IMR-90 (cell line): Measurements from ENCODE around the gene CALHM1. TPM values are rescaled to one million over a fixed set of nuclear protein-coding genes. Genes with fewer than 3 reads are reported as not detected.

Experiments
- ATAC-seq: fragments of 200-7000 bp; cut with Tn5 transposase; 2 replicates; pipeline ENCODE4 v1.9.1; 2020; ENCODE audit warnings: low read depth, mild to moderate bottlenecking, moderate library complexity
- BruUV-seq: library from RNA; stranded (reverse); fragments of 400-500 nt; replicated peaks from 2 replicates; lab custom pipeline; 2021; lab: Mats Ljungman, UMichigan
- CTCF ChIA-PET: fragments of 300-600 bp; formaldehyde crosslinking; extraction: SDS; loops from one replicate; lab custom pipeline; 2021; ENCODE audit warnings: antibody characterized with exemption; lab: Yijun Ruan, JAX
- POLR2A ChIA-PET: fragments of 300-600 bp; sonication (Branson Sonifier 250); formaldehyde crosslinking; loops from one replicate; lab custom pipeline; 2022; ENCODE audit warnings: antibody characterized with exemption; ENCODE audit not compliant: unreplicated experiment; lab: Charles Lee
- DNase-seq: peaks from one replicate; pipeline ENCODE4 v3.0.0; 2013
- H2AFZ ChIP-seq: replicated peaks from 2 replicates; pipeline ENCODE3; 2013; ENCODE audit warnings: low read length, mild to moderate bottlenecking; ENCODE audit not compliant: poor library complexity
- H2AK5ac ChIP-seq: 2 replicates; pipeline ENCODE4 v1.6.1; 2013; ENCODE audit warnings: low read depth, low read length, inconsistent platforms
- H2AK9ac ChIP-seq: replicated peaks from 2 replicates; pipeline ENCODE3; 2013; ENCODE audit warnings: mild to moderate bottlenecking, low read depth, low read length, moderate library complexity; ENCODE audit not compliant: poor library complexity
- H2BK120ac ChIP-seq: 2 replicates; pipeline ENCODE4 v1.6.1; 2013; ENCODE audit warnings: low read depth, low read length, inconsistent platforms
- H2BK15ac ChIP-seq: 3 replicates; pipeline ENCODE4 v1.6.1; 2013; ENCODE audit warnings: low read depth, low read length, inconsistent platforms
- H2BK20ac ChIP-seq: 2 replicates; pipeline ENCODE4 v1.6.1; 2013; ENCODE audit warnings: low read depth, mild to moderate bottlenecking, inconsistent platforms, low read length, moderate library complexity
- H2BK5ac ChIP-seq: 2 replicates; pipeline ENCODE4 v1.6.1; 2013; ENCODE audit warnings: mild to moderate bottlenecking, low read depth, low read length, inconsistent platforms; ENCODE audit not compliant: poor library complexity, severe bottlenecking
- H3K14ac ChIP-seq: replicated peaks from 2 replicates; pipeline ENCODE4 v1.6.1; 2013; ENCODE audit warnings: low read depth, low read length, inconsistent platforms
- H3K18ac ChIP-seq: 2 replicates; pipeline ENCODE4 v1.6.1; 2013; ENCODE audit warnings: low read depth, low read length, control low read depth
- H3K23ac ChIP-seq: 2 replicates; pipeline ENCODE4 v1.6.1; 2013; ENCODE audit warnings: low read depth, low read length, inconsistent platforms
- H3K27ac ChIP-seq: 2 replicates; pipeline ENCODE4 v1.5.1; 2013; ENCODE audit warnings: mild to moderate bottlenecking, control low read depth, low read length; ENCODE audit not compliant: insufficient read depth
- H3K27me3 ChIP-seq: 2 replicates; pipeline ENCODE4 v1.6.1; 2013; ENCODE audit warnings: low read length; ENCODE audit not compliant: control insufficient read depth, insufficient read depth
- H3K36me3 ChIP-seq: 2 replicates; pipeline ENCODE4 v1.6.1; 2013; ENCODE audit warnings: low read length, mixed read lengths; ENCODE audit not compliant: control insufficient read depth, insufficient read depth
- H3K4ac ChIP-seq: 2 replicates; pipeline ENCODE4 v1.6.1; 2013; ENCODE audit warnings: low read depth, low read length, inconsistent platforms
- H3K4me1 ChIP-seq: 2 replicates; pipeline ENCODE4 v1.6.1; 2013; ENCODE audit warnings: low read length, mixed read lengths; ENCODE audit not compliant: control insufficient read depth, insufficient read depth
- H3K4me2 ChIP-seq: 2 replicates; pipeline ENCODE4 v1.6.1; 2013; ENCODE audit warnings: low read depth, mild to moderate bottlenecking, control low read depth, low read length, moderate library complexity
- H3K4me3 ChIP-seq: 2 replicates; pipeline ENCODE4 v1.5.1; 2013; ENCODE audit warnings: low read depth, mild to moderate bottlenecking, control low read depth, low read length, moderate library complexity; ENCODE audit not compliant: insufficient read depth
- H3K56ac ChIP-seq: 2 replicates; pipeline ENCODE4 v1.6.1; 2013; ENCODE audit warnings: low read length, inconsistent platforms; ENCODE audit not compliant: insufficient read depth; ENCODE audit errors: extremely low read depth
- H3K79me1 ChIP-seq, 2 experiments: 2 replicates each; pipeline ENCODE4 v1.6.1; 2013; ENCODE audit warnings: low read length in 2 of 2, inconsistent platforms in 1 of 2, low read depth in 1 of 2
- H3K9ac ChIP-seq: 2 replicates; pipeline ENCODE4 v1.6.1; 2013; ENCODE audit warnings: low read depth, low read length, control low read depth
- H3K9me1 ChIP-seq: 2 replicates; pipeline ENCODE4 v1.6.1; 2013; ENCODE audit warnings: low read length, inconsistent platforms; ENCODE audit not compliant: insufficient read depth
- H3K9me3 ChIP-seq: 2 replicates; pipeline ENCODE4 v1.6.1; 2013; ENCODE audit warnings: low read length; ENCODE audit not compliant: control insufficient read depth, insufficient read depth
- H4K20me1 ChIP-seq: 2 replicates; pipeline ENCODE4 v1.6.1; 2013; ENCODE audit warnings: low read length, inconsistent platforms; ENCODE audit not compliant: insufficient read depth
- H4K5ac ChIP-seq: 2 replicates; pipeline ENCODE4 v1.6.1; 2013; ENCODE audit warnings: mild to moderate bottlenecking, low read depth, low read length, control low read depth
- H4K8ac ChIP-seq, 2 experiments: 2 replicates each; pipeline ENCODE4 v1.6.1; 2013; ENCODE audit warnings: low read depth in 2 of 2, low read length in 2 of 2, control low read depth in 1 of 2, inconsistent platforms in 1 of 2
- H4K91ac ChIP-seq: 2 replicates; pipeline ENCODE4 v1.6.1; 2013; ENCODE audit warnings: low read depth, low read length, inconsistent platforms; ENCODE audit not compliant: insufficient read depth
- MAFK ChIP-seq: IDR thresholded peaks from 2 replicates; pipeline ENCODE4 v1.6.1; 2012; ENCODE audit warnings: low read depth, low read length, improper control_type of control experiment
- WGBS, 2 experiments: methylation state at CpG; one replicate each; pipeline versions ENCODE4 v1.1.5 to v1.1.7; 2013; ENCODE audit warnings: missing lambda C conversion rate in 2 of 2; ENCODE audit not compliant: insufficient read length in 1 of 2; ENCODE audit errors: extremely low coverage in 2 of 2; 5-methylcytosine and 5-hydroxymethylcytosine counted together
- dilution Hi-C: fragments of 300-500 bp; cut with HindIII; formaldehyde crosslinking; loops from one replicate; pipeline ENCODE4 v1.14.3; 2018; ENCODE audit warnings: low sequenced_read_pairs; ENCODE audit not compliant: unreplicated experiment
- in situ Hi-C: fragments of 300-500 bp; cut with MboI; formaldehyde crosslinking; loops from 3 replicates; pipeline ENCODE4 v1.14.3; 2019; ENCODE audit warnings: low sequenced_read_pairs, inconsistent platforms, mixed read lengths
- intact Hi-C: fragments of 100-400 bp; cut with micrococcal nuclease; formaldehyde crosslinking; loops from 2 replicates; pipeline ENCODE4 v1.10.0; 2022
- polyA plus RNA-seq, 3 experiments: library from polyadenylated mRNA; depleted of rRNA; stranded (reverse); fragments of >200 nt; gene quantifications; 2 replicates each; pipeline ENCODE4 v1.2.3, GENCODE V29; 2012; ENCODE audit warnings: low replicate concordance in 1 of 3
- total RNA-seq: library from RNA; depleted of rRNA; stranded (reverse); fragments of >200 nt; gene quantifications from 2 replicates; pipeline ENCODE4 v1.2.3, GENCODE V29; 2012

CALHM1 gene
- total and polyA plus RNA-seq, 2 of the 4 experiments (the other 2 are of a cell fraction): not detected

GRCh38 chr10:103498936-103499638 lies 40.4 kb upstream of the CALHM1 start:
- Histone ChIP-seq H4K20me1 (peaks cover 19% of the 10 kb centered on the region; the same call in 1 of the 2 replicates), H3K56ac (no peak overlapping the region), H3K4ac (no peak overlapping the region), H3K9me1 (no peaks in the 10 kb centered on the region), H2BK15ac (no peak overlapping the region), H3K36me3 (no peaks in the 10 kb centered on the region), H4K5ac (no peak overlapping the region), H3K79me1 (no peaks in the 10 kb centered on the region), H2BK5ac (no peak overlapping the region), H3K4me3 (no peak overlapping the region), H3K4me1 (peaks cover 4% of the 10 kb centered on the region), H3K9ac (no peak overlapping the region), H3K27me3 (peaks cover 83% of the 10 kb centered on the region), H4K91ac (no peak overlapping the region), H3K23ac (no peak overlapping the region), H3K4me2 (no peak overlapping the region), H2AK5ac (no peak overlapping the region), H2AK9ac (no peak overlapping the region), H3K9me3 (no peaks in the 10 kb centered on the region), H3K27ac (no peak overlapping the region), H2BK20ac (no peak overlapping the region), H3K14ac (no peak overlapping the region), H2BK120ac (no peak overlapping the region), H3K18ac (no peak overlapping the region), H4K8ac (no peak overlapping the region), H2AFZ (no peak overlapping the region)
- DNase-seq (no peak), ATAC-seq (no peak)
- in situ Hi-C loops (loop anchor here (10.0 kb wide), 1 partner anchor 186 kb away; no protein-coding TSS in a partner anchor), dilution Hi-C loops (no loop called here), intact Hi-C loops (no loop called here)
- no TSS peak for BruUV-seq
- ChIA-PET POLR2A (interaction anchor here (0.9 kb wide), 1 partner anchor 44 kb away, joined by 4 read pairs; no protein-coding TSS in a partner anchor), CTCF (no interaction called here)
- no CpG with 5 or more reads among the region's 5 CpGs for WGBS, 2 experiments
- no peak for TF ChIP-seq MAFK
